GM12872 (cell line): ENCODE results near the gene MICB.
A peak's percentile ranks its signal among the peaks of the same experiment; 100 is the strongest.

Source experiments
- TF ChIP-seq, protein P1 (sequence below): IDR thresholded peaks from 3 replicates; pipeline ENCODE4 v1.5.1; 2011; ENCODE audit warnings: low read depth, mild to moderate bottlenecking, low read length, moderate library complexity; ENCODE audit not compliant: insufficient read depth

The MICB gene

DNA sequence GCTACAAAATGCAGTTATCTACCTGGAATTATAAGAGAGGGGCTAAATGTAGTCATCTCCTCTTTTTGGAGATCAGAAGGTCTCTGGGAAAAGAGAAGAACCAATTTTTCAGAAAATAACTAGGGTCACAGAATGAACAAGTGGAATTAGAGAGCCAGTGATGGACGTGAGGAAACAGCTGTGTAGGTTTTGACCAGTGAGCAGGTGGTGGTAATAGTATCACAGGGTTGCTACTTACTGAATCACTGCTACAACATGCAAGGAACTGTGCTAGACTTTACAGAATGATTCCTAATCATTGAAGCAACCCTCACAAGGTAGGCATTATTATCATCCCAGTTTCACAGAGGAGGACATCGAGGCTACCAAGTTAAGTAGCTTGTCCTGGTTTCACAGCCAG lies 46.7 kb downstream of the MICB start:
- TF ChIP-seq, protein P1, sequence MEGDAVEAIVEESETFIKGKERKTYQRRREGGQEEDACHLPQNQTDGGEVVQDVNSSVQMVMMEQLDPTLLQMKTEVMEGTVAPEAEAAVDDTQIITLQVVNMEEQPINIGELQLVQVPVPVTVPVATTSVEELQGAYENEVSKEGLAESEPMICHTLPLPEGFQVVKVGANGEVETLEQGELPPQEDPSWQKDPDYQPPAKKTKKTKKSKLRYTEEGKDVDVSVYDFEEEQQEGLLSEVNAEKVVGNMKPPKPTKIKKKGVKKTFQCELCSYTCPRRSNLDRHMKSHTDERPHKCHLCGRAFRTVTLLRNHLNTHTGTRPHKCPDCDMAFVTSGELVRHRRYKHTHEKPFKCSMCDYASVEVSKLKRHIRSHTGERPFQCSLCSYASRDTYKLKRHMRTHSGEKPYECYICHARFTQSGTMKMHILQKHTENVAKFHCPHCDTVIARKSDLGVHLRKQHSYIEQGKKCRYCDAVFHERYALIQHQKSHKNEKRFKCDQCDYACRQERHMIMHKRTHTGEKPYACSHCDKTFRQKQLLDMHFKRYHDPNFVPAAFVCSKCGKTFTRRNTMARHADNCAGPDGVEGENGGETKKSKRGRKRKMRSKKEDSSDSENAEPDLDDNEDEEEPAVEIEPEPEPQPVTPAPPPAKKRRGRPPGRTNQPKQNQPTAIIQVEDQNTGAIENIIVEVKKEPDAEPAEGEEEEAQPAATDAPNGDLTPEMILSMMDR = no peak

DNA sequence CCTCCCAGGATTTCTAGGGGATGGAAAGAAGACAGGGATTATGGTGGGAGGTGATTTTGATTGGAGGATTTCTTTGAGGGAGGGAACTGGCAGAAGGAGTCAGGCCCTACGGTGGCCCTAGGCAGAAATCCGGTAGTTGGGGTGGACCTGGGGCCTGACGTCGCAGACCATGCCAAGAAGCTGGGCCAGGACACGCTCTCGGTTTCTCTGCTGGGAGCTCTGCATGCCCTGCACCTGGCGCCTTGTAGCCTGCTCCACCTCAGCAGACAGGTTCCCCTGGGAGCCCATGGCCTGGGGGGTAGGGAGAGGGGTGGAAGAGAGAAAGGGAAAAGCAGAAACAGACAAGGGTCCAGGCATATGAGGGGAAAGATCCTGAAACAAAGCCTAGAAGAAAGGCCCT lies 47.3 kb downstream of the MICB start:
- TF ChIP-seq, protein P1 = no peak

DNA sequence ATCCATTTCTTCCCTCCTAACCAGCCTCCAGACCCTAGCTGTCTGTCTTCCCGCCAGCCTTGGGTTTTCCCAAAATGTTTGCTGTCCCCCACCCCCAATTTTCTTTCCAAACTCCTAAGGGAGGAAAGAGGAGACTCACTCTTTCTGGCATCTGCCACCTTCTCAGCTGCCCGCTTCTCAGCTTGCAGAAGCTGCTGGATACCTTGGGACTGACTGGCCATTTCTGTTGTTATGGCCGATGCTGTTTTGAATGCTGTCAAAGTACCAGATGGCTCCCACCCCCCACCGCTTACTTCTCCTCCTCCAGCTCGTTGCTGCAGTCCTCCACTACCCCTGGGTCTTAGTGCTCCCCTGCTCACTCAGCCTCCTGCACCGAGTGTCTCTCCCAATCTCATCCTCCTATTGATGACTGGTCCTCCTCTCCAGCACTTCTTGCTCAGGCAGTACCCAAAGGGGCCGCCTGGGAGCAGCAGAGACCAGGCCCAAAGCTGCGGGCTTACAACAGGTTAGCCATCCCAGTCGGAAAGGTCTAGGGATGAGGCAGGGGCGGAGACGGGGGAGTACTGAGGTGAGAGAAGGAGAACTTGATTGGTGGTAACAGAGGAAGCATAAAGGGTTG lies 48.5 kb downstream of the MICB start, which contains the start of gene ATP6V1G2:
TSS of gene ATP6V1G2 (minus strand) at position 270 of the 619 bp plus-strand sequence. CDS start at position 221, 49 bp downstream.
- TF ChIP-seq, protein P1 = peak; percentile 97

DNA sequence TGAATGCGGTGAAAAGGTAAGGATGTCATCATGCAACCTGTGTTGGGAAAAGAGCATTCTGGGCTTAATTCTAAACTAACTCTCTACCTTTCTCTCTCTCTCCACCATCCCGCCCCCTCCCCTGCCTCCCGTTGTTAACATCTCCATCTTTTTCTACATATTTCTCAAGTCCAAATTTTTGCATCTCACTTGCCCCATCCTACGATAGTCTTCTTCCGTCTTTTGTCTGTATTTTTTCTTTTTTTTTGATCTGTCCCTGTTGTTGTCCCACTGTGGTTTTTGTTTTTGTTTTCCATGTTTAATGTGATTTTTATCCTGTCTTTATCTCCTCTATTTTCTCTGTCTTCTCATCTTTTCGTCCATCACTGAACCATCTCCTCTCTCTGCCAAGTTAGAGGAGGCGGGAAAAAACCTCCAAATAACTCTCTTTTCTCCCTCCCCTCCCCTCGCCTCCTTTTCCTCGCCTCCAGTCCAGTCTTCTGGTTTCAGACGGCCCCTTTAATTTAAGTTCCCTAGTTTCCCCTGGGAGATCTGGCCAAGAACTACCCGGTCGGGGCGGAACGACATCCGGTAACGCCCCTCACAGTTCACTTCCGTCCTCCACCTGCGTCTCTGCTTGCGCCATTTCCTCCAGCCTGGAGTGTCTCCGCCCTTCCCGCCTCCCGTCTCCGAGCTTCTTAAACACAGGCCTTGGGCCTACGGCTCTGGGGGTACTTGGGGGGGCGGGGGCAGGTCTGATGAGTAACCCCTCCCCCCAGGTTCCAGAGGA lies 49.2 kb downstream of the MICB start, which contains the start of gene NFKBIL1:
TSS of gene NFKBIL1 (plus strand) at position 651 of the 769 bp plus-strand sequence. CDS start at position 738, 87 bp downstream.
- TF ChIP-seq, protein P1 = no peak

DNA sequence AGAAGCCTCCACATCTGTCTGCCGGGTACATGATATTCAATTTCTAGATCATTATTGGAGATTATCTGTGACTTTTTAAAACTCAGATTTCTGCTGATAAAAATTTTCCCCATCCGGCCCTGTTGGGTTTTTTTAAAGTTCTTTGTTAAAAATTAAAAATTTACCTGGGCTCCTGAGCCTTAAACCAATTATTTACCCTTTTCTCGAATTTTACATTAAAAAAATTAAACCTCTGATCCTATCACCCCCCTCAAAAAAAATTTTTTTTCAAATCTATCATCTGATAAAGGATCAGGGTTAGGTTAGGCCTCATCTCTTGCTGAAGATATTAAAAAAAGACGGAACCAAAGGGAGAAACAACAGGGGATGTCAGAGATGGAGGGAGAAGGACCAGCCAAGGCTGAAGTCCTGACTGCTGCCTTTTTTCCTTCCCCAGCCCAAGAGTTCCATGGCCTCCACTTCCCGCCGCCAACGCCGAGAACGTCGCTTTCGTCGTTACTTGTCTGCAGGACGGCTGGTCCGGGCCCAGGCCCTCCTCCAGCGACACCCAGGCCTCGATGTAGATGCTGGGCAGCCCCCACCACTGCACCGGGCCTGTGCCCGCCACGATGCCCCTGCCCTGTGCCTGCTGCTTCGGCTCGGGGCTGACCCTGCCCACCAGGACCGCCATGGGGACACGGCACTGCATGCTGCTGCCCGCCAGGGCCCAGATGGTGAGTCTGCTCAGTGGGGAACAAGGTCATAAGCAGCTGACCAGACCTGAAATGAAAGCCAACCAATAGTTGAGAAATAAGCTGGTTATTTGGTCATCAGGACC lies 50.0 kb downstream of the MICB start:
- TF ChIP-seq, protein P1 = no peak

DNA sequence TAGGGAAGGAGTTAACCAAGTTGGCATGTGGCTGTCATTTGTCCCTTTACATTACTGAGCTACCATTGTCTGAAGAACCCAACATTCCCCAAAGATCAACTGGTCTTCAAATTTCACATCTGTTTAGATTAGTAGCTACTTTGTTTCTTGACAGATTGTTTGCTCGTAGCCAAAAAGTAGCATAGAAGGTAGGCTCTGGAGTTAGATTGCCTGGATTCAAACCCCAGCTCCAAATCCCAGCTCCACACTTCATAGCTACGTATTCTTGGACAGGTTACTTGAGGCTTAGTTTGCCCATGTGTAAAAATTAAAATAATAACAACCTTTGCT lies 50.6 kb downstream of the MICB start:
- TF ChIP-seq, protein P1 = no peak

DNA sequence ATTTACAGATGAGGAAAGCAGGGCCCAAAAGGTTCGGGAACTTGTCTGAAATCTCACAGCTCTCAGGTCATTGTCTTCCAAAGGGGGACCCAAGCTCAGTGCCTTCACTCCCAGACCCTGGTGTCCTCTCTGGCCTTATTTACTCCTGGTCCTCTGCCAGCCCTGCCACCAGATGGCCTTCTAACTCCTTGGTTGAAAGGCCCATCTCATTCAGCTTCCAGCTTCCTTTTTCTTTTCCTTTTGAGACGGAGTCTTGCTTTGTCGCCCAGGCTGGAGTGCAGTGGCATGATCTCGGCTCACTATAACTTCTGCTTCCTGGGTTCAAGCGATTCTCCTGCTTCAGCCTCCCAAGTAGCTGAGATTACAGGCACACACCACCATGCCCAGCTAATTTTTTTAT lies 53.4 kb downstream of the MICB start:
- TF ChIP-seq, protein P1 = peak; percentile 72
